Activated T-cell treated with anti-CD3 and anti-CD28 coated beads, Interleukin-2, amount 50 U/mL, for 48 hours (primary cell): ENCODE measurements around the gene C17orf50.

Source experiments
- DNase-seq, 2 experiments: peaks; one replicate each; pipeline ENCODE4 v3.0.0-alpha.2; 2020

The C17orf50 gene

GRCh38 chr17:35791681-35792350, 31.1 kb downstream of the C17orf50 start:
- DNase-seq = no peak

- no peak for DNase-seq
Measured at GRCh38 chr17:35793257-35793656, 32.6 kb downstream of the C17orf50 start.

GRCh38 chr17:35795007-35795870, 34.6 kb downstream of the C17orf50 start, which contains the start of gene MMP28:
TSS of gene MMP28 (minus strand) at chr17:35795641. CDS start at chr17:35795377, 264 bp downstream.
- DNase-seq = peak; percentile 55 to 66

GRCh38 chr17:35795871-35796265, 35.2 kb downstream of the C17orf50 start:
- no peak for DNase-seq

GRCh38 chr17:35796942-35797341, 36.3 kb downstream of the C17orf50 start:
- peak in 1 of 2 experiments; percentile 8 for DNase-seq

- DNase-seq = peak in 1 of 2 experiments; percentile 10
Measured at GRCh38 chr17:35797370-35797769, 36.7 kb downstream of the C17orf50 start.

GRCh38 chr17:35797918-35798317, 37.2 kb downstream of the C17orf50 start:
- no peak for DNase-seq

- DNase-seq = no peak
Measured at GRCh38 chr17:35799942-35800341, 39.3 kb downstream of the C17orf50 start.

GRCh38 chr17:35801583-35802224, 41.0 kb downstream of the C17orf50 start:
- peak; percentile 40 to 43 for DNase-seq

GRCh38 chr17:35804658-35805192, 44.0 kb downstream of the C17orf50 start:
- DNase-seq = peak; percentile 47 to 48

GRCh38 chr17:35807371-35808144, 46.9 kb downstream of the C17orf50 start:
- DNase-seq = no peak

GRCh38 chr17:35808240-35808961, 47.7 kb downstream of the C17orf50 start:
- peak; percentile 35 to 40 for DNase-seq

- peak; percentile 93 to 96 for DNase-seq
Measured at GRCh38 chr17:35808962-35809854, 48.5 kb downstream of the C17orf50 start, which contains the start of gene TAF15. TSS of gene TAF15 (plus strand) at chr17:35809484. CDS start at chr17:35809570, 86 bp downstream.

GRCh38 chr17:35809855-35810461, 49.3 kb downstream of the C17orf50 start:
- DNase-seq = no peak

GRCh38 chr17:35811759-35812158, 51.1 kb downstream of the C17orf50 start:
- DNase-seq = no peak

- no peak for DNase-seq
Measured at GRCh38 chr17:35812456-35812855, 51.8 kb downstream of the C17orf50 start.
